HepG2 (cell line): Measurements from ENCODE around the gene TLCD3A. TPM values are rescaled to one million over a fixed set of nuclear protein-coding genes. Genes with fewer than 3 reads are reported as not detected.

ENCODE experiments used
- CENPX ChIP-seq: sonication (generic); formaldehyde crosslinking; IDR thresholded peaks from 2 replicates; pipeline ENCODE4 v1.9.0; 2021; ENCODE audit warnings: mild to moderate bottlenecking, missing genetic modification reagents, moderate library complexity
- FOXK1 ChIP-seq: sonication (generic); formaldehyde crosslinking; IDR thresholded peaks from 2 replicates; pipeline ENCODE4 v1.4.0; 2020; ENCODE audit warnings: low read depth, missing genetic modification reagents, borderline replicate concordance
- HMG20B ChIP-seq: conservative IDR thresholded peaks from 2 replicates; pipeline ENCODE4 v1.6.1; 2016; ENCODE audit warnings: missing genetic modification reagents, missing compliant biosample characterization
- MAFF ChIP-seq: IDR thresholded peaks from 2 replicates; pipeline ENCODE4 v1.6.1; 2011; ENCODE audit warnings: low read depth, low read length, improper control_type of control experiment
- NFKB2 ChIP-seq: sonication (generic); formaldehyde crosslinking; IDR thresholded peaks from 2 replicates; pipeline ENCODE4 v1.4.0; 2020; ENCODE audit warnings: missing genetic modification reagents, borderline replicate concordance
- PCBP1 ChIP-seq: fragments of 200-400 bp; formaldehyde crosslinking; IDR thresholded peaks from 2 replicates; pipeline ENCODE4 v1.6.1; 2017; ENCODE audit warnings: mild to moderate bottlenecking, low read depth, low read length, borderline replicate concordance
- POLR2G ChIP-seq: fragments of 200-400 bp; formaldehyde crosslinking; IDR thresholded peaks from 2 replicates; pipeline ENCODE4 v1.6.1; 2018; ENCODE audit warnings: mild to moderate bottlenecking, low read depth, low read length, moderate library complexity
- SYNCRIP ChIP-seq: fragments of 200-400 bp; formaldehyde crosslinking; IDR thresholded peaks from 2 replicates; pipeline ENCODE4 v1.6.1; 2018; ENCODE audit warnings: mild to moderate bottlenecking, low read depth, low read length; ENCODE audit not compliant: insufficient read depth
- TOPORS ChIP-seq: sonication (generic); formaldehyde crosslinking; IDR thresholded peaks from 2 replicates; pipeline ENCODE4 v1.8.0; 2023; ENCODE audit warnings: mild to moderate bottlenecking, missing genetic modification reagents
- ZFP36L1 ChIP-seq: sonication (generic); formaldehyde crosslinking; IDR thresholded peaks from 2 replicates; pipeline ENCODE4 v1.8.0; 2022; ENCODE audit warnings: mild to moderate bottlenecking, missing genetic modification reagents, moderate library complexity
- ZMYM3 ChIP-seq: sonication (generic); formaldehyde crosslinking; IDR thresholded peaks from 2 replicates; pipeline ENCODE4 v1.5.1; 2020; ENCODE audit warnings: mild to moderate bottlenecking, missing genetic modification reagents
- ZNF101 ChIP-seq: sonication (generic); formaldehyde crosslinking; IDR thresholded peaks from 2 replicates; pipeline ENCODE4 v1.4.0; 2020; ENCODE audit warnings: mild to moderate bottlenecking, low read depth, missing genetic modification reagents, borderline replicate concordance
- ZNF510 ChIP-seq: sonication (generic); formaldehyde crosslinking; IDR thresholded peaks from 2 replicates; pipeline ENCODE4 v1.4.0; 2020; ENCODE audit warnings: low read depth, mild to moderate bottlenecking, missing genetic modification reagents
- ZNF589 ChIP-seq: sonication (generic); formaldehyde crosslinking; conservative IDR thresholded peaks from 2 replicates; pipeline ENCODE4 v1.8.0; 2022; ENCODE audit warnings: mild to moderate bottlenecking, moderate library complexity, missing genetic modification reagents
- ZNF747 ChIP-seq: sonication (generic); formaldehyde crosslinking; IDR thresholded peaks from 2 replicates; pipeline ENCODE4 v1.8.1; 2023; ENCODE audit warnings: missing genetic modification reagents, mild to moderate bottlenecking, borderline replicate concordance
- ZNF775 ChIP-seq: sonication (generic); formaldehyde crosslinking; IDR thresholded peaks from 2 replicates; pipeline ENCODE4 v1.4.0; 2020; ENCODE audit warnings: missing genetic modification reagents, mild to moderate bottlenecking, moderate library complexity, borderline replicate concordance
- ZNF850 ChIP-seq: sonication (generic); formaldehyde crosslinking; conservative IDR thresholded peaks from 2 replicates; pipeline ENCODE4 v1.9.0; 2021; ENCODE audit warnings: mild to moderate bottlenecking, missing genetic modification reagents
- ZNF883 ChIP-seq: sonication (generic); formaldehyde crosslinking; IDR thresholded peaks from 2 replicates; pipeline ENCODE4 v1.5.1; 2020; ENCODE audit warnings: mild to moderate bottlenecking, missing genetic modification reagents; ENCODE audit errors: not compliant biosample characterization
- ZSCAN22 ChIP-seq: sonication (generic); formaldehyde crosslinking; IDR thresholded peaks from 2 replicates; pipeline ENCODE4 v1.4.0; 2020; ENCODE audit warnings: mild to moderate bottlenecking, missing genetic modification reagents
- polyA plus RNA-seq, 8 experiments: library from polyadenylated mRNA; depleted of rRNA in 3 of 8; stranded (reverse) in 7 of 8; unstranded in 1 of 8; fragments of >200 nt; fragmentation: Illumina TruSeq in 4 of 8; extraction: Trizol in 4 of 8; gene quantifications; 2 replicates each; pipeline versions ENCODE4 v1.2.1 to v1.2.3, GENCODE V29; 2011 to 2016; ENCODE audit warnings: low read depth in 4 of 8, missing spikeins in 1 of 8, mixed read lengths in 1 of 8; ENCODE audit not compliant: insufficient read depth in 1 of 8
- total RNA-seq, 5 experiments: library from RNA; depleted of rRNA; stranded (reverse); fragments of >200 nt; fragmentation: Illumina TruSeq; extraction: Trizol; gene quantifications; 2 replicates each; pipeline ENCODE4 v1.2.3, GENCODE V29; 2016; ENCODE audit warnings: low read depth in 1 of 5
- TF ChIP-seq, protein P1 (sequence below): sonication (generic); formaldehyde crosslinking; IDR thresholded peaks from 2 replicates; pipeline ENCODE4 v1.8.1; 2023; ENCODE audit warnings: mild to moderate bottlenecking, missing genetic modification reagents
- TF ChIP-seq, protein P2 (sequence below): sonication (generic); formaldehyde crosslinking; IDR thresholded peaks from 2 replicates; pipeline ENCODE4 v1.4.0; 2020; ENCODE audit warnings: missing genetic modification reagents
- TF ChIP-seq, protein P3 (sequence below): sonication (generic); formaldehyde crosslinking; IDR thresholded peaks from 2 replicates; pipeline ENCODE4 v1.9.0; 2022; ENCODE audit warnings: missing genetic modification reagents, mild to moderate bottlenecking, borderline replicate concordance
- TF ChIP-seq, protein P4 (sequence below): sonication (generic); formaldehyde crosslinking; IDR thresholded peaks from 2 replicates; pipeline ENCODE4 v1.5.0; 2020; ENCODE audit warnings: missing genetic modification reagents

The TLCD3A gene
- total and polyA plus RNA-seq, 2 of the 13 experiments (the other 11 are each of a cell fraction or from before 2014, with no cell fraction given) = 25.2 to 46.6 TPM

DNA sequence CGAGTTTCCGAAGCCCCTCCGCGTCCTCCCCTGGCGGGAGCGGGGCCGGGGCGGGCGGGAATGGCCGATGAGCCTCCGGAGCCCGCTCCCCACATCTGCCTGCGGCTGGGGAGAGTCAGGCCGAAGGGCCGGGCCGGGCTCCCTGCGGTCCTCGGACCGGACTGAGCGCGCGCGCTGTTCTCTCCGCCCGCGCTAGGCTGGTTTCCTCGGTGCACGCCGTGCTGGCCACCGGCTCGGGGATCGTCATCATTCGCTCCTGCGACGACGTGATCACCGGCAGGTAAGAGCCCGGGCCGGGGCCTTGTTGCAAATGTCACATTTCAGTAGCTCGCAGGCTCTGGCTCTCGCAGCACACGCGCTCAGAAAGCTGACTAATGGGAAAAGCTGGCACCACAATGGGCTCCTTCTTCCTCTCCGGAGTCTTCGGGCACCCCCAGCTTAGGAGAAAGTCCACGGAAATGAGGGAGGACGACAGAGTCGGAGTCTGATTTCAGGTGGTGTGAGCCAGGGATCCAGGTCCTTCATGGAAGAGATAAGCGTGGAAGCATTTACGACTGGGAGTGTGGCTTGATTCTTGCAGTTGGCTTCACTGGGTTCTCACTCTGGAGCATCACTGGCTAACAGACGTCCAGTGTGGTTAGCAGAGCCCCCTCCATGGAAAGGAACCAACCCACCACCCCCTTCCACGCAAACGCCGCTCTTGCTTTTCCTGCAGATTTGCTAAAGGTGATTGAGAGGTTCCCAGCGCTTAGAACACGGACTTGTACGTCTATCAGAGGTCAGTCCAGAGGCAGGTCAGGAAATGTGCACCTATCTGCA, 715 bp downstream of the TLCD3A start (continued):
- TF ChIP-seq, protein P1, sequence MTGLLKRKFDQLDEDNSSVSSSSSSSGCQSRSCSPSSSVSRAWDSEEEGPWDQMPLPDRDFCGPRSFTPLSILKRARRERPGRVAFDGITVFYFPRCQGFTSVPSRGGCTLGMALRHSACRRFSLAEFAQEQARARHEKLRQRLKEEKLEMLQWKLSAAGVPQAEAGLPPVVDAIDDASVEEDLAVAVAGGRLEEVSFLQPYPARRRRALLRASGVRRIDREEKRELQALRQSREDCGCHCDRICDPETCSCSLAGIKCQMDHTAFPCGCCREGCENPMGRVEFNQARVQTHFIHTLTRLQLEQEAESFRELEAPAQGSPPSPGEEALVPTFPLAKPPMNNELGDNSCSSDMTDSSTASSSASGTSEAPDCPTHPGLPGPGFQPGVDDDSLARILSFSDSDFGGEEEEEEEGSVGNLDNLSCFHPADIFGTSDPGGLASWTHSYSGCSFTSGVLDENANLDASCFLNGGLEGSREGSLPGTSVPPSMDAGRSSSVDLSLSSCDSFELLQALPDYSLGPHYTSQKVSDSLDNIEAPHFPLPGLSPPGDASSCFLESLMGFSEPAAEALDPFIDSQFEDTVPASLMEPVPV (CRISPR knock-in tag) = no peak
- 0 out of 2 replicates have a peak, but pooled peaks have one; percentile 31 for TF ChIP-seq MAFF
- no peak for TF ChIP-seq PCBP1
- TF ChIP-seq NFKB2 (CRISPR knock-in tag) = peak; percentile 42; the same call in 1 of the 2 replicates
- TF ChIP-seq ZFP36L1 (CRISPR knock-in tag) = no peak
- TF ChIP-seq ZNF589 (CRISPR knock-in tag) = peak; percentile 75; the same call in 1 of the 2 replicates
- TF ChIP-seq, protein P2, sequence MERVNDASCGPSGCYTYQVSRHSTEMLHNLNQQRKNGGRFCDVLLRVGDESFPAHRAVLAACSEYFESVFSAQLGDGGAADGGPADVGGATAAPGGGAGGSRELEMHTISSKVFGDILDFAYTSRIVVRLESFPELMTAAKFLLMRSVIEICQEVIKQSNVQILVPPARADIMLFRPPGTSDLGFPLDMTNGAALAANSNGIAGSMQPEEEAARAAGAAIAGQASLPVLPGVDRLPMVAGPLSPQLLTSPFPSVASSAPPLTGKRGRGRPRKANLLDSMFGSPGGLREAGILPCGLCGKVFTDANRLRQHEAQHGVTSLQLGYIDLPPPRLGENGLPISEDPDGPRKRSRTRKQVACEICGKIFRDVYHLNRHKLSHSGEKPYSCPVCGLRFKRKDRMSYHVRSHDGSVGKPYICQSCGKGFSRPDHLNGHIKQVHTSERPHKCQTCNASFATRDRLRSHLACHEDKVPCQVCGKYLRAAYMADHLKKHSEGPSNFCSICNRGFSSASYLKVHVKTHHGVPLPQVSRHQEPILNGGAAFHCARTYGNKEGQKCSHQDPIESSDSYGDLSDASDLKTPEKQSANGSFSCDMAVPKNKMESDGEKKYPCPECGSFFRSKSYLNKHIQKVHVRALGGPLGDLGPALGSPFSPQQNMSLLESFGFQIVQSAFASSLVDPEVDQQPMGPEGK = 0 out of 2 replicates have a peak, but pooled peaks have one; percentile 8
- no peak for TF ChIP-seq HMG20B (CRISPR knock-in tag)
- TF ChIP-seq ZMYM3 (CRISPR knock-in tag) = 0 out of 2 replicates have a peak, but pooled peaks have one; percentile 25
- TF ChIP-seq, protein P3, sequence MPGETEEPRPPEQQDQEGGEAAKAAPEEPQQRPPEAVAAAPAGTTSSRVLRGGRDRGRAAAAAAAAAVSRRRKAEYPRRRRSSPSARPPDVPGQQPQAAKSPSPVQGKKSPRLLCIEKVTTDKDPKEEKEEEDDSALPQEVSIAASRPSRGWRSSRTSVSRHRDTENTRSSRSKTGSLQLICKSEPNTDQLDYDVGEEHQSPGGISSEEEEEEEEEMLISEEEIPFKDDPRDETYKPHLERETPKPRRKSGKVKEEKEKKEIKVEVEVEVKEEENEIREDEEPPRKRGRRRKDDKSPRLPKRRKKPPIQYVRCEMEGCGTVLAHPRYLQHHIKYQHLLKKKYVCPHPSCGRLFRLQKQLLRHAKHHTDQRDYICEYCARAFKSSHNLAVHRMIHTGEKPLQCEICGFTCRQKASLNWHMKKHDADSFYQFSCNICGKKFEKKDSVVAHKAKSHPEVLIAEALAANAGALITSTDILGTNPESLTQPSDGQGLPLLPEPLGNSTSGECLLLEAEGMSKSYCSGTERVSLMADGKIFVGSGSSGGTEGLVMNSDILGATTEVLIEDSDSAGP (CRISPR knock-in tag) = peak; percentile 60; the same call in 1 of the 2 replicates
- peak; percentile 35; the same call in 1 of the 2 replicates for TF ChIP-seq POLR2G
- no peak for TF ChIP-seq ZNF850 (CRISPR knock-in tag)
- no peak for TF ChIP-seq CENPX
- peak; percentile 43 for TF ChIP-seq ZNF883
- no peak for TF ChIP-seq FOXK1
- TF ChIP-seq ZNF747 (CRISPR knock-in tag) = no peak
- no peak for TF ChIP-seq ZNF101 (CRISPR knock-in tag)
- TF ChIP-seq ZNF775 (CRISPR knock-in tag) = no peak
- TF ChIP-seq ZSCAN22 (CRISPR knock-in tag) = no peak
- no peak for TF ChIP-seq SYNCRIP
- TF ChIP-seq, protein P4, sequence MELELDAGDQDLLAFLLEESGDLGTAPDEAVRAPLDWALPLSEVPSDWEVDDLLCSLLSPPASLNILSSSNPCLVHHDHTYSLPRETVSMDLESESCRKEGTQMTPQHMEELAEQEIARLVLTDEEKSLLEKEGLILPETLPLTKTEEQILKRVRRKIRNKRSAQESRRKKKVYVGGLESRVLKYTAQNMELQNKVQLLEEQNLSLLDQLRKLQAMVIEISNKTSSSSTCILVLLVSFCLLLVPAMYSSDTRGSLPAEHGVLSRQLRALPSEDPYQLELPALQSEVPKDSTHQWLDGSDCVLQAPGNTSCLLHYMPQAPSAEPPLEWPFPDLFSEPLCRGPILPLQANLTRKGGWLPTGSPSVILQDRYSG (CRISPR knock-in tag) = no peak
- TF ChIP-seq TOPORS = no peak
- TF ChIP-seq ZNF510 (CRISPR knock-in tag) = no peak
